ENCODE measurements around the gene NAALADL2.

NAALADL2 gene

GRCh38 chr3:174936590-174936989 lies 77.5 kb downstream of the NAALADL2 start:
- H3K27ac ChIP-seq: no peak overlapping the region
- H3K4me3 ChIP-seq: no peak overlapping the region
- no peak for DNase-seq (ENCODE audit: low spot score)
- no peak for TF ChIP-seq CTCF (IDR thresholded peaks at IDR 0.05)

- TF ChIP-seq CTCF (IDR thresholded peaks at IDR 0.05): no peak
- H3K4me3 ChIP-seq: no peak overlapping the region
- DNase-seq (ENCODE audit: low spot score): no peak
- no peak overlapping the region for H3K27ac ChIP-seq
These were observed 78.3 kb downstream of the NAALADL2 start for GRCh38 chr3:174937478-174937877.

GRCh38 chr3:174938102-174938501 lies 79.0 kb downstream of the NAALADL2 start:
- no peak for TF ChIP-seq CTCF (IDR thresholded peaks at IDR 0.05)
- no peak overlapping the region for H3K4me3 ChIP-seq
- H3K27ac ChIP-seq: no peak overlapping the region
- DNase-seq (ENCODE audit: low spot score): no peak

GRCh38 chr3:174940151-174940550 lies 81.0 kb downstream of the NAALADL2 start:
- Histone ChIP-seq H3K4me3 (no peak overlapping the region), H3K27ac (no peak overlapping the region)
- no peak for TF ChIP-seq CTCF (IDR thresholded peaks at IDR 0.05)
- no peak for DNase-seq (ENCODE audit: low spot score)

GRCh38 chr3:174945276-174945675 lies 86.1 kb downstream of the NAALADL2 start:
- no peak overlapping the region for H3K4me3 ChIP-seq
- no peak for TF ChIP-seq CTCF (IDR thresholded peaks at IDR 0.05)
- DNase-seq (ENCODE audit: low spot score): no peak
- H3K27ac ChIP-seq: no peak overlapping the region

GRCh38 chr3:174945951-174946350 lies 86.8 kb downstream of the NAALADL2 start:
- Histone ChIP-seq H3K27ac (no peak overlapping the region), H3K4me3 (no peak overlapping the region)
- DNase-seq (ENCODE audit: low spot score): no peak
- no peak for TF ChIP-seq CTCF (IDR thresholded peaks at IDR 0.05)

GRCh38 chr3:174949523-174949922 lies 90.4 kb downstream of the NAALADL2 start:
- TF ChIP-seq CTCF (IDR thresholded peaks at IDR 0.05): no peak
- no peak overlapping the region for H3K4me3 ChIP-seq
- no peak overlapping the region for H3K27ac ChIP-seq
- DNase-seq (ENCODE audit: low spot score): no peak
